ENCODE results near the gene CYP11A1. TPM values are rescaled to one million over a fixed set of nuclear protein-coding genes. Genes with fewer than 3 reads are reported as not detected.

The CYP11A1 gene
- total and polyA plus RNA-seq, 10 of the 15 experiments (the other 5 are each of a cell fraction or from before 2014, with no cell fraction given): 0.11 to 1.2 (median 0.23) TPM; not detected in 5

- TF ChIP-seq, protein P1, sequence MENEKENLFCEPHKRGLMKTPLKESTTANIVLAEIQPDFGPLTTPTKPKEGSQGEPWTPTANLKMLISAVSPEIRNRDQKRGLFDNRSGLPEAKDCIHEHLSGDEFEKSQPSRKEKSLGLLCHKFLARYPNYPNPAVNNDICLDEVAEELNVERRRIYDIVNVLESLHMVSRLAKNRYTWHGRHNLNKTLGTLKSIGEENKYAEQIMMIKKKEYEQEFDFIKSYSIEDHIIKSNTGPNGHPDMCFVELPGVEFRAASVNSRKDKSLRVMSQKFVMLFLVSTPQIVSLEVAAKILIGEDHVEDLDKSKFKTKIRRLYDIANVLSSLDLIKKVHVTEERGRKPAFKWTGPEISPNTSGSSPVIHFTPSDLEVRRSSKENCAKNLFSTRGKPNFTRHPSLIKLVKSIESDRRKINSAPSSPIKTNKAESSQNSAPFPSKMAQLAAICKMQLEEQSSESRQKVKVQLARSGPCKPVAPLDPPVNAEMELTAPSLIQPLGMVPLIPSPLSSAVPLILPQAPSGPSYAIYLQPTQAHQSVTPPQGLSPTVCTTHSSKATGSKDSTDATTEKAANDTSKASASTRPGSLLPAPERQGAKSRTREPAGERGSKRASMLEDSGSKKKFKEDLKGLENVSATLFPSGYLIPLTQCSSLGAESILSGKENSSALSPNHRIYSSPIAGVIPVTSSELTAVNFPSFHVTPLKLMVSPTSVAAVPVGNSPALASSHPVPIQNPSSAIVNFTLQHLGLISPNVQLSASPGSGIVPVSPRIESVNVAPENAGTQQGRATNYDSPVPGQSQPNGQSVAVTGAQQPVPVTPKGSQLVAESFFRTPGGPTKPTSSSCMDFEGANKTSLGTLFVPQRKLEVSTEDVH (IDR thresholded peaks at IDR 0.05; ENCODE audit: low read depth, partially characterized antibody): no peak
- TF ChIP-seq BHLHE40 (IDR thresholded peaks at IDR 0.05; ENCODE audit: borderline replicate concordance in 1 of 2, low read depth in 2 of 2, low read length in 1 of 2) (peak; percentile 61 to 80; a peak in 3 of 4 replicates), ATF3 (IDR thresholded peaks at IDR 0.05; ENCODE audit: borderline replicate concordance, extremely low read depth, low read depth, low read length) (no peak), ZBTB4 (CRISPR knock-in tag; IDR thresholded peaks at IDR 0.05) (no peak), TAF1 (IDR thresholded peaks at IDR 0.05; ENCODE audit: borderline replicate concordance, low read depth, low read length) (no peak), SMAD1 (IDR thresholded peaks at IDR 0.05; ENCODE audit: low read depth, partially characterized antibody) (no peak), FOXM1 (IDR thresholded peaks at IDR 0.05; ENCODE audit: low read depth, low read length) (no peak), TCF3 (IDR thresholded peaks at IDR 0.05; ENCODE audit: borderline replicate concordance, insufficient read depth, low read depth, low read length) (0 out of 2 replicates have a peak, but pooled peaks have one; percentile 39), ZNF207 (IDR thresholded peaks at IDR 0.05; ENCODE audit: borderline replicate concordance) (no peak), RUNX3 (IDR thresholded peaks at IDR 0.05; ENCODE audit: low read length) (peak; percentile 35), SP1 (IDR thresholded peaks at IDR 0.05; ENCODE audit: low read depth, low read length) (peak; percentile 86), ZNF24 (IDR thresholded peaks at IDR 0.05) (no peak), MTA2 (IDR thresholded peaks at IDR 0.05; ENCODE audit: low read depth) (no peak), RCOR1 (conservative IDR thresholded peaks at IDR 0.05; ENCODE audit: low read depth, low read length) (no peak), SPI1 (IDR thresholded peaks at IDR 0.05; ENCODE audit: borderline replicate concordance, insufficient read depth, low read depth, low read length) (no peak), YY1 (IDR thresholded peaks at IDR 0.05; ENCODE audit: low read depth, low read length) (peak; percentile 73), TARDBP (IDR thresholded peaks at IDR 0.05; ENCODE audit: borderline replicate concordance) (no peak), NFYB (IDR thresholded peaks at IDR 0.05; ENCODE audit: insufficient read depth, low read depth, low read length) (peak; percentile 88)
- TF ChIP-seq, protein P2, sequence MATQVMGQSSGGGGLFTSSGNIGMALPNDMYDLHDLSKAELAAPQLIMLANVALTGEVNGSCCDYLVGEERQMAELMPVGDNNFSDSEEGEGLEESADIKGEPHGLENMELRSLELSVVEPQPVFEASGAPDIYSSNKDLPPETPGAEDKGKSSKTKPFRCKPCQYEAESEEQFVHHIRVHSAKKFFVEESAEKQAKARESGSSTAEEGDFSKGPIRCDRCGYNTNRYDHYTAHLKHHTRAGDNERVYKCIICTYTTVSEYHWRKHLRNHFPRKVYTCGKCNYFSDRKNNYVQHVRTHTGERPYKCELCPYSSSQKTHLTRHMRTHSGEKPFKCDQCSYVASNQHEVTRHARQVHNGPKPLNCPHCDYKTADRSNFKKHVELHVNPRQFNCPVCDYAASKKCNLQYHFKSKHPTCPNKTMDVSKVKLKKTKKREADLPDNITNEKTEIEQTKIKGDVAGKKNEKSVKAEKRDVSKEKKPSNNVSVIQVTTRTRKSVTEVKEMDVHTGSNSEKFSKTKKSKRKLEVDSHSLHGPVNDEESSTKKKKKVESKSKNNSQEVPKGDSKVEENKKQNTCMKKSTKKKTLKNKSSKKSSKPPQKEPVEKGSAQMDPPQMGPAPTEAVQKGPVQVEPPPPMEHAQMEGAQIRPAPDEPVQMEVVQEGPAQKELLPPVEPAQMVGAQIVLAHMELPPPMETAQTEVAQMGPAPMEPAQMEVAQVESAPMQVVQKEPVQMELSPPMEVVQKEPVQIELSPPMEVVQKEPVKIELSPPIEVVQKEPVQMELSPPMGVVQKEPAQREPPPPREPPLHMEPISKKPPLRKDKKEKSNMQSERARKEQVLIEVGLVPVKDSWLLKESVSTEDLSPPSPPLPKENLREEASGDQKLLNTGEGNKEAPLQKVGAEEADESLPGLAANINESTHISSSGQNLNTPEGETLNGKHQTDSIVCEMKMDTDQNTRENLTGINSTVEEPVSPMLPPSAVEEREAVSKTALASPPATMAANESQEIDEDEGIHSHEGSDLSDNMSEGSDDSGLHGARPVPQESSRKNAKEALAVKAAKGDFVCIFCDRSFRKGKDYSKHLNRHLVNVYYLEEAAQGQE (IDR thresholded peaks at IDR 0.05; ENCODE audit: low read depth, low read length): no peak
These were observed 6.5 kb upstream of the CYP11A1 start (continued) for GRCh38 chr15:74373731-74374647.
